ENCODE measurements around the gene MKNK2.

DNA sequence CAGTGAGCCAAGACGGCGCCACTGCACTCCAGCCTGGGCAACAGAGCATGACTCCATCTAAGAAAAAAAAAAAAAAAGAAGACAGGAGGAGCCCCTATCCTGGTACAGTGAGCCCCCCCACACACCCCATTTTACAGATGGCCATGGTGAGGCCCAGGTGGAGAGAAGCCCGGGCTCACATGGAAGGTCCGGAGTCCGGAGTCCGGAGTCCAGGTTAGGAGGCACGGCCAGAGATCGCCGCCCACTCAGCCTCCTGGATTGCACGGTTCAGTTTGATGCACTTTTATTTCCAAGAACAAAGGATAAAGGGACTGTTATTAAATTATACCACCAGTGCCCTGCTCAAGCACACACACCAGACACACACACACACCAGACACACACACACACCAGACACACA lies 24.3 kb downstream of the MKNK2 start:
- TF ChIP-seq CTCF (IDR thresholded peaks at IDR 0.05) (no peak), POLR2AphosphoS5 (IDR thresholded peaks at IDR 0.05; ENCODE audit: low read depth, low read length) (no peak), TCF7L2 (IDR thresholded peaks at IDR 0.05; ENCODE audit: low read depth, low read length) (no peak), SIN3A (IDR thresholded peaks at IDR 0.05; ENCODE audit: borderline replicate concordance, insufficient read depth, low read depth, low read length) (no peak)
- TF ChIP-seq, protein P1, sequence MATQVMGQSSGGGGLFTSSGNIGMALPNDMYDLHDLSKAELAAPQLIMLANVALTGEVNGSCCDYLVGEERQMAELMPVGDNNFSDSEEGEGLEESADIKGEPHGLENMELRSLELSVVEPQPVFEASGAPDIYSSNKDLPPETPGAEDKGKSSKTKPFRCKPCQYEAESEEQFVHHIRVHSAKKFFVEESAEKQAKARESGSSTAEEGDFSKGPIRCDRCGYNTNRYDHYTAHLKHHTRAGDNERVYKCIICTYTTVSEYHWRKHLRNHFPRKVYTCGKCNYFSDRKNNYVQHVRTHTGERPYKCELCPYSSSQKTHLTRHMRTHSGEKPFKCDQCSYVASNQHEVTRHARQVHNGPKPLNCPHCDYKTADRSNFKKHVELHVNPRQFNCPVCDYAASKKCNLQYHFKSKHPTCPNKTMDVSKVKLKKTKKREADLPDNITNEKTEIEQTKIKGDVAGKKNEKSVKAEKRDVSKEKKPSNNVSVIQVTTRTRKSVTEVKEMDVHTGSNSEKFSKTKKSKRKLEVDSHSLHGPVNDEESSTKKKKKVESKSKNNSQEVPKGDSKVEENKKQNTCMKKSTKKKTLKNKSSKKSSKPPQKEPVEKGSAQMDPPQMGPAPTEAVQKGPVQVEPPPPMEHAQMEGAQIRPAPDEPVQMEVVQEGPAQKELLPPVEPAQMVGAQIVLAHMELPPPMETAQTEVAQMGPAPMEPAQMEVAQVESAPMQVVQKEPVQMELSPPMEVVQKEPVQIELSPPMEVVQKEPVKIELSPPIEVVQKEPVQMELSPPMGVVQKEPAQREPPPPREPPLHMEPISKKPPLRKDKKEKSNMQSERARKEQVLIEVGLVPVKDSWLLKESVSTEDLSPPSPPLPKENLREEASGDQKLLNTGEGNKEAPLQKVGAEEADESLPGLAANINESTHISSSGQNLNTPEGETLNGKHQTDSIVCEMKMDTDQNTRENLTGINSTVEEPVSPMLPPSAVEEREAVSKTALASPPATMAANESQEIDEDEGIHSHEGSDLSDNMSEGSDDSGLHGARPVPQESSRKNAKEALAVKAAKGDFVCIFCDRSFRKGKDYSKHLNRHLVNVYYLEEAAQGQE (IDR thresholded peaks at IDR 0.05; ENCODE audit: insufficient read depth in 1 of 2, low read depth in 2 of 2, low read length in 1 of 2) = no peak

Data from Panc1 (cell line).